ENCODE measurements around the gene GCAT.

DNA sequence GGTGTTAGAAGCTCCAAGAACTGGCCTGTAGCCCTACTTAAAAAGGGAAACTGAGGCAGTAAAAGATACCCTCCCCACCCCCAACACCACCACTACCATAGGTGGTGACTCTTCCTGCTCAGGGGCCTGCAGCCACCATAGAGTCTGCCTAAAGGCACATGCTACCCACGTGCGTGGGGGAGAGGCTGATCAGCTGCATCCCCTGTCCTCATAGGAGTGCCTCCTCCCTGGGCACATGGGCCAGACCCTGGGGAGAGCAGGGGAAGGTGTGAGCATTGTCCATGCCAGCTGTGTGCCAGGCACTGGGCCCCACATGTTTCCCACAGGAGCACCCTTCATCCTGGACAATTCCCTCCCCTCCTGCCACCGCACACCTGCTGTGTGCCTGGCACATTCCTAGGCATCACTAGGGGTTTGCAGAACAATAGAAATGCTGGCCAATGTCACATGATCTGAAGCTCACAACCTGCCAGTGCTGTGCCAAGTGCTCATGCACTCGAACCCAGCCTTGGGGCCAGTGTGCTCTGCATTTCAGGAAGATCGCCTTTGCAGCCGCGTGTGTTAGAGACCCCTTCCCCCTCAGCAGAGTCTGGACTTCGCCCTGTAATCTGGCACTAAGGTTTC is 41.7 kb upstream of the GCAT start:
- no peak for TF ChIP-seq POLR2AphosphoS5 (IDR thresholded peaks at IDR 0.05; ENCODE audit: borderline replicate concordance, low read depth, low read length)
- TF ChIP-seq FOXP2 (optimal IDR thresholded peaks at IDR 0.05; ENCODE audit: control extremely low read depth, extremely low read length, insufficient read depth), result no peak
- no peak for TF ChIP-seq EZH2 (IDR thresholded peaks at IDR 0.05)
